Kidney glomerular epithelial cell (primary cell): ENCODE results near the gene ATP1A3.

Experiments
- DNase-seq: peaks from one replicate; lab custom pipeline; 2025; lab: John Stamatoyannopoulos, UW

The ATP1A3 gene

GRCh38 chr19:41928754-41929535 lies 65.1 kb downstream of the ATP1A3 start:
- DNase-seq = no peak

DNA sequence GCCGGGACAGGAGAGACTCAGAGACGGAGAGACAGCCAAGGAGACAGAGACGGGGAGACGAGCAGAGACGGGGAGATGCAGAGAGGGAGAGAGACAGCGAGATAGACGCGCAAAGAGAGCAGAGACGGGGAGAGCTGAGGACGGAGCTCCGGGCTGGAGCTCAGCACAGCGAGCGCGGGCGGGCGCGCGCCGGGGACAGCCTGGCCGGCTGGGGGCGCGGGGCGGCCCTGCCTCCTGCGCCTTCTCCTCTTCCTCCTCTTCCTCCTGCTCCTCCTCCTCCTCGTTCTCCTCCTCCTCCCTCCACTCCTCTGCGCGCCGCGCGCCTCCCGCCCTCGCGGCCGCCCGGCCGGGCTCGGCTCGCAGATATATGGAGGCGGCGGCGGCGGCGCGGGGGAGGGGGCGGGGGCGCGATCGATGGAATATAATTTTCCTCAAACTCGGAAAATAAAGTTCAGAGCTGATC lies 65.8 kb downstream of the ATP1A3 start, which contains the start of gene ERFL:
TSS of gene ERFL (minus strand) at position 229 of the 463 bp plus-strand sequence. CDS start 15,530 bp downstream, outside the sequence.
- DNase-seq = no peak

GRCh38 chr19:41927497-41928192 lies 66.4 kb downstream of the ATP1A3 start:
- DNase-seq = no peak

DNA sequence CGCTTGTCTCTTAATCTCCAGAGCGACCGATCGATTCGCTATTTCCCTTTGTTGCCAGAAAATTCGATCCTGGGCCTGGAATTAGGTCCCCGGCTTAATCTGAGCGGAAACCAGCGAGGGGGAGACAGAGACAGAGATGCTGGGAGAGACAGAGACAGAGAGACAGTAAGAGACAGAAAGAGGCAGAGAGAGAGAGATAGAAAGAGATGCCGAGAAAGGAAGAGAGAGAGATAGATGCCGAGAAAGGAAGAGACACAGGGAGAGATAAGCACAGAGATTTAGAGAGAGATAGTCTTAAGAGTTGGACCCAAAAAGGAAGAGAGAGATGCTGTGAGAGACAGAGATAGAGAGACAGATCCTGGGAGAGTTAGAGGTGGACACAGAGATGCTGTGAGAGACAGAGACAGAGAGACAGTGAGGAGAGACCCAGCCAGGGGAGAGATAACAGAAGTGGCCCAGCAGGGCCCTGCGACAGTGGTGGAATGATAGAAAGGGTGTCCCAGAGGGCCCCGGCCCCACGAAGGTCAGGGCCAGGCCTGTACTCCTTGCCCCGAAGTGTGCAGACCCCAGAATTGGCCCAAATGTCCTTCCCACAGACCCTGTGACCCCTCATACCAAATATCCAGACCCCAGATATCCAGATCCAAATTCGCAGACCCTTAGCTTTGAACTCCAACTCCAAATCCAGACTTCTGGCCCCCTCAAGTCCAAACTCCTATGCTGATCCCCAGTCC lies 67.1 kb downstream of the ATP1A3 start:
- DNase-seq = no peak

- DNase-seq = no peak
Observed at GRCh38 chr19:41926028-41926762, 67.8 kb downstream of the ATP1A3 start.

- no peak for DNase-seq
Observed at GRCh38 chr19:41925208-41926003, 68.6 kb downstream of the ATP1A3 start.

DNA sequence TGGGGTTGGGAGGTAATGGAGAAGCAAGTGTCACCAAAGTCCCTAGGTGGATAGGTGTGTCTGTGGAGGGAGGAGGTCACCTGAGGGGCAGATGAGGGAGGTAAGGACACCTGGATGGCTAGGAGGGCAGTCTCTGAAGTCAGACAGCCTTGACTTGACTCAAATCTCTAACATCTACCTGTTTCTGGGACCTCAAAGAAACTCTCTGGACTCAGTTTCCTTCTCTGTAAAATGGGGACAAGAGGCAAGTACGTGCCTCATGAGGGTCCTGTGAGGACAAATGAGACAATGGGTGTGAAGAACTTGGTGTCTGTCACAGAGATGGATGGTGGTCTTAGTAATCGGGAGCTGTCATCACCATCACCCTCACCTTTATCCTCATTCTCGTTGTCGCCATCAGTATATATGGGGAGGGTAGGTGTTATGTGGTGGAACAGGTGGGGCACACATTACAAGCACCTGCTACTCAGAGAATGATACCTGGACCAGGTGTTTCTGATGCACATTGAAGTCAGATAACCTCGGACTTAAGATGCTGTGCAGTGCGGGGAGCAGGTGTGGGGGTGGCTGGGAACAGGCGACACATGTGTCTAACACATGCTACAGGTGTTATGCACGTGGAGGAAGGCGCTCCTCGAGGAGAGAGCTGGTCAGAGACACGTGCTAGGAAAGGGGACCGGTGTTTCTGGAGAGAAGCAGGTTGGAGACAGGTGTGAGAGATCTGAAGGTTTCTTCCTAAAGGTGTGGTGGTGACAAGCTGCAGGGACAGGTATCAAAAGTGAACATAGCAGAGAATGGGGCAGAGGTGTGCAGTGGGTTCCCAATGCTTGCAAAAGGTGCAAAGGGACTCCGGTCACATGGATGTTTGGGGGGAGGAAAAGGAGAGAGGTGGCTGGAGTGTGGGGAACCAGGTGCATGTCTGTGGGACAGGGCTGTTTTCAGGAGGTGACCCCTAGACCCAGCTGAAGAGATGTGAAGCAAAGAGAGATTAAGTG lies 69.6 kb downstream of the ATP1A3 start:
- DNase-seq = no peak

DNA sequence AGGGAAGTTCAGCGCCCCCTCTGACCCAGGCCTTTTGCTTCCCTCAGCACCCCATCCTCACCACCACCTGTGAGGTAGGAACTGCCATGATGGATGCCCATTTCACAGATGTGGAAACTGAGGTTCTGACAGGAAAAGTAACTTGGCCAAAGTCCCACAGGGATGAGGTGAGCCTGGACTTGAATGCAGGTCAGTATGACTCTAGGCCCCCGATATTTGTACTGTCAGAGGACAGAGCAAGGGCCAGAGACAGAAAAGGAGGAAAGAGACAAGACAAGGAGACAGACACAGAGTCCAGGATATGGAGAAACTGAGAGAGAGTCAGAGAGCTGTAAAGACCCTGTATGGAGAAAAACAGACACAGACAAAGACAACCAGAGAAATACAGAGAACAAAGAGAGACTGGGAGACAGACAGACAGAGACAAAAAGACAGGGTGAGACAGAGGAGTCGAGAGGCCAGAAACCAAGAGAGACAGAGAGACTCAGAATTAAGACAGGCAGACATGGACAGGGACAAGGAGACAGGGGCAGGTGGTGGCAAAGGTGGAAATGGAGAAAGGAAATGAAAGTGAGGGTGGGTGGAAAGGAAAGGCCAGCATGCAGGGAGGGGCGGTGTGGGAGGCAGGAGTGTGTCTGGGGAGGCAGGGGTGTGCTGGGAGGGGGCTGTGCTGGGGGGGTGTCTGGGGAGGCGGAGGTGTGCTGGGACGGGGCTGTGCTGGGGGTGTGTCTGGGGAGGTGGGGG lies 70.8 kb downstream of the ATP1A3 start:
- DNase-seq = no peak

- no peak for DNase-seq
Observed at GRCh38 chr19:41922585-41922984, 71.4 kb downstream of the ATP1A3 start.

GRCh38 chr19:41921577-41922576 lies 72.2 kb downstream of the ATP1A3 start:
- no peak for DNase-seq

DNA sequence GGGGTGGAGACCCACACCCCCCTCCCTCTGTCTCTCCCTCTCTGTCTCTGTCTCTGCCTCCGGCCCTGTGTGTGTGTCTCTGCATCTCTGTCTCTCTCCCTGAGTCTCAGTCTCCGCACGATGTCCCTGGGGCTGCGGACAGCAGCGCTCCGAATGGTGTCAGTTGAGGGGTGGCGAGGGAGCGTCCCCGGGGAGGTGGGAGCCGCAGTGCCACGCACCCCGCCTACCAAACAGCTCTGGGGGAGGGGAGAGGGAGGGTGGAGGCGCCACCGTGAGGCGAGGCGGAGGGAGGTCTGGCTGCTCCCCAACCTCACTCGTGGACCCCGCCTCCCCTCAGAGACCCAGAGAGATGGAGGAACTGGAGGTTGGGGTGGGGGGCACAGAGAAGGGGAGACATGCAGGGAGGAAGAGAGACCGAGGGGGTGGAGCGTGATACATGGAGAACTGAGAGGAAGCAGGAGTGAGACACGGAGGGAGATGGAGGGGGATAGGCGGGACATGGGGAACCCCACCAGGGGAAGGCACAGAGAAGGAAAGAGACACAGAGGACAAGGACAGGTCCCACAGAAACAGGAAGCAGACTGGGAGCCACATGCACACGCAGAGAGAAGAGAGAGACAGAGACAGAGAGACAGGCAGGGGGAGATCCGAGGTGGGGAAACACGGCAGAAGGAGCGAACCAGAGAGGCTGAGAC lies 73.0 kb downstream of the ATP1A3 start:
- DNase-seq = no peak

DNA sequence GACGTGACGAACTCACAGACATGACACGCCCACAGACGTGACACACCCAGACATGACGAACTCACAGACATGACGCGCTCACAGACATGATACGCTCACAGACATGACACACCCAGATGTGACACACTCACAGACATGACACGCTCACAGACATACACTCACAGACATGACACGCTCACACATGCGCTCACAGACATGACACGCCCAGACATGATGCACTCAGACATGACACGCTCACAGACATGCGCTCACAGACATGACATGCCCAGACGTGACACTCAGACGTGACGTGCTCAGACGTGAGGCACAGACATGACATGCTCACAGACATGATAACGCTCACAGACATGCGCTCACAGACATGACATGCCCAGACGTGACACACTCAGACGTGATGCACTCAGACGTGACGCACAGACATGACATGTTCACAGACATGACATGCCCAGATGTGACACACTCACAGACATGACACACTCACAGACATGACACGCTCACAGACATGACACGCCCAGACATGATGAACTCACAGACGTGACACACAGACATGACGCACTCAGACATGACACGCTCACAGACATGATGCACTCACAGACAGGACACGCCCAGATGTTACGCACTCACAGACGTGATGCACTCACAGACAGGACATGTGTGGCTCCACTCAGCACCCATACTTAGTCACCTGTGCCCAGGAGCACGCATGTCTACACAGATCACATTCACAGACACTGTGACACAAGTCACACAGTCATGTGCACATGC lies 73.9 kb downstream of the ATP1A3 start:
- no peak for DNase-seq

GRCh38 chr19:41918653-41919244 lies 75.3 kb downstream of the ATP1A3 start:
- DNase-seq = no peak

- DNase-seq = no peak
Observed at GRCh38 chr19:41918095-41918494, 75.9 kb downstream of the ATP1A3 start.

GRCh38 chr19:41917676-41918075 lies 76.4 kb downstream of the ATP1A3 start:
- DNase-seq = no peak
